ENCODE measurements around the gene HMSD. TPM values are rescaled to one million over a fixed set of nuclear protein-coding genes. Genes with fewer than 3 reads are reported as not detected.

The HMSD gene
- total RNA-seq, 1 experiment from 2014 or later: 3.0 TPM

- TF ChIP-seq, protein P1, sequence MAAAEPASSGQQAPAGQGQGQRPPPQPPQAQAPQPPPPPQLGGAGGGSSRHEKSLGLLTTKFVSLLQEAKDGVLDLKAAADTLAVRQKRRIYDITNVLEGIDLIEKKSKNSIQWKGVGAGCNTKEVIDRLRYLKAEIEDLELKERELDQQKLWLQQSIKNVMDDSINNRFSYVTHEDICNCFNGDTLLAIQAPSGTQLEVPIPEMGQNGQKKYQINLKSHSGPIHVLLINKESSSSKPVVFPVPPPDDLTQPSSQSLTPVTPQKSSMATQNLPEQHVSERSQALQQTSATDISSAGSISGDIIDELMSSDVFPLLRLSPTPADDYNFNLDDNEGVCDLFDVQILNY (CRISPR knock-in tag; IDR thresholded peaks at IDR 0.05): no peak
- TF ChIP-seq, protein P2, sequence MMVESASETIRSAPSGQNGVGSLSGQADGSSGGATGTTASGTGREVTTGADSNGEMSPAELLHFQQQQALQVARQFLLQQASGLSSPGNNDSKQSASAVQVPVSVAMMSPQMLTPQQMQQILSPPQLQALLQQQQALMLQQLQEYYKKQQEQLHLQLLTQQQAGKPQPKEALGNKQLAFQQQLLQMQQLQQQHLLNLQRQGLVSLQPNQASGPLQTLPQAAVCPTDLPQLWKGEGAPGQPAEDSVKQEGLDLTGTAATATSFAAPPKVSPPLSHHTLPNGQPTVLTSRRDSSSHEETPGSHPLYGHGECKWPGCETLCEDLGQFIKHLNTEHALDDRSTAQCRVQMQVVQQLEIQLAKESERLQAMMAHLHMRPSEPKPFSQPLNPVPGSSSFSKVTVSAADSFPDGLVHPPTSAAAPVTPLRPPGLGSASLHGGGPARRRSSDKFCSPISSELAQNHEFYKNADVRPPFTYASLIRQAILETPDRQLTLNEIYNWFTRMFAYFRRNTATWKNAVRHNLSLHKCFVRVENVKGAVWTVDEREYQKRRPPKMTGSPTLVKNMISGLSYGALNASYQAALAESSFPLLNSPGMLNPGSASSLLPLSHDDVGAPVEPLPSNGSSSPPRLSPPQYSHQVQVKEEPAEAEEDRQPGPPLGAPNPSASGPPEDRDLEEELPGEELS (CRISPR knock-in tag; IDR thresholded peaks at IDR 0.05): no peak
Observed at GRCh38 chr18:63917817-63918216, 31.3 kb upstream of the HMSD start (continued).

DNA sequence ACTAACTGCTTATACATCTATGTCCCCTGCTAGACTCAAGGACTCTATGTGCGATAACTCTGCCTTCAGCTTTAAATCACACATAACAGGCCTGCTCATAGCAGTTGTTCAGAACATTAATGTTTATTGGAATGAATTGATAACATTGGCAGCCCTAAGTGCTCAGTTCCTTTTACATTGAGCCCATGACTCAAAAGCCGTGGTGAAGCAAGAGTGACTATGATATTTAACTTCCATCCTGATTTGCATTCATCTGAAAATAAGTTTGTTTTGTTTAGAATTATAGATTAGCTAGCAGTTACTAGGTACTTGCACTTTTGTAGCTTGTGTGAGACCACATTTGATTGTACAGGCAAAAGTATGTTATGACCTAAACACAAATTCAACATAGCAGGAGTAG lies 27.1 kb upstream of the HMSD start:
- ChIA-PET POLR2A (no interaction called here), CTCF (no interaction called here)
- DNase-seq (ENCODE audit: low spot score) (no peak), ATAC-seq (no peak)
- H3K27ac Mint-ChIP-seq: no peak overlapping the region
- H3K27me3 Mint-ChIP-seq (ENCODE audit: low read depth): no peaks in the 10 kb centered on the region
- H3K4me1 Mint-ChIP-seq: no peaks in the 10 kb centered on the region
- no peak overlapping the region for H3K4me3 Mint-ChIP-seq
- no peaks in the 10 kb centered on the region for H3K36me3 Mint-ChIP-seq
- no peaks in the 10 kb centered on the region for H3K9me3 Mint-ChIP-seq
- TF ChIP-seq GABPB1 (CRISPR knock-in tag; IDR thresholded peaks at IDR 0.05) (no peak), ZNF138 (CRISPR knock-in tag; conservative IDR thresholded peaks at IDR 0.05) (no peak), E2F4 (CRISPR knock-in tag; IDR thresholded peaks at IDR 0.05; ENCODE audit: borderline replicate concordance, low read depth) (no peak), SMAD3 (CRISPR knock-in tag; IDR thresholded peaks at IDR 0.05; ENCODE audit: borderline replicate concordance) (no peak), IRF1 (CRISPR knock-in tag; IDR thresholded peaks at IDR 0.05) (no peak), AFF4 (CRISPR knock-in tag; IDR thresholded peaks at IDR 0.05; ENCODE audit: borderline replicate concordance) (no peak), KAT7 (CRISPR knock-in tag; IDR thresholded peaks at IDR 0.05; ENCODE audit: borderline replicate concordance) (no peak), NFATC4 (CRISPR knock-in tag; IDR thresholded peaks at IDR 0.05) (no peak), NFE2L1 (CRISPR knock-in tag; IDR thresholded peaks at IDR 0.05) (no peak), SMAD4 (CRISPR knock-in tag; IDR thresholded peaks at IDR 0.05) (no peak), RELA (CRISPR knock-in tag; IDR thresholded peaks at IDR 0.05; ENCODE audit: borderline replicate concordance) (no peak), CTCF (IDR thresholded peaks at IDR 0.05) (no peak)
- TF ChIP-seq, protein P3, sequence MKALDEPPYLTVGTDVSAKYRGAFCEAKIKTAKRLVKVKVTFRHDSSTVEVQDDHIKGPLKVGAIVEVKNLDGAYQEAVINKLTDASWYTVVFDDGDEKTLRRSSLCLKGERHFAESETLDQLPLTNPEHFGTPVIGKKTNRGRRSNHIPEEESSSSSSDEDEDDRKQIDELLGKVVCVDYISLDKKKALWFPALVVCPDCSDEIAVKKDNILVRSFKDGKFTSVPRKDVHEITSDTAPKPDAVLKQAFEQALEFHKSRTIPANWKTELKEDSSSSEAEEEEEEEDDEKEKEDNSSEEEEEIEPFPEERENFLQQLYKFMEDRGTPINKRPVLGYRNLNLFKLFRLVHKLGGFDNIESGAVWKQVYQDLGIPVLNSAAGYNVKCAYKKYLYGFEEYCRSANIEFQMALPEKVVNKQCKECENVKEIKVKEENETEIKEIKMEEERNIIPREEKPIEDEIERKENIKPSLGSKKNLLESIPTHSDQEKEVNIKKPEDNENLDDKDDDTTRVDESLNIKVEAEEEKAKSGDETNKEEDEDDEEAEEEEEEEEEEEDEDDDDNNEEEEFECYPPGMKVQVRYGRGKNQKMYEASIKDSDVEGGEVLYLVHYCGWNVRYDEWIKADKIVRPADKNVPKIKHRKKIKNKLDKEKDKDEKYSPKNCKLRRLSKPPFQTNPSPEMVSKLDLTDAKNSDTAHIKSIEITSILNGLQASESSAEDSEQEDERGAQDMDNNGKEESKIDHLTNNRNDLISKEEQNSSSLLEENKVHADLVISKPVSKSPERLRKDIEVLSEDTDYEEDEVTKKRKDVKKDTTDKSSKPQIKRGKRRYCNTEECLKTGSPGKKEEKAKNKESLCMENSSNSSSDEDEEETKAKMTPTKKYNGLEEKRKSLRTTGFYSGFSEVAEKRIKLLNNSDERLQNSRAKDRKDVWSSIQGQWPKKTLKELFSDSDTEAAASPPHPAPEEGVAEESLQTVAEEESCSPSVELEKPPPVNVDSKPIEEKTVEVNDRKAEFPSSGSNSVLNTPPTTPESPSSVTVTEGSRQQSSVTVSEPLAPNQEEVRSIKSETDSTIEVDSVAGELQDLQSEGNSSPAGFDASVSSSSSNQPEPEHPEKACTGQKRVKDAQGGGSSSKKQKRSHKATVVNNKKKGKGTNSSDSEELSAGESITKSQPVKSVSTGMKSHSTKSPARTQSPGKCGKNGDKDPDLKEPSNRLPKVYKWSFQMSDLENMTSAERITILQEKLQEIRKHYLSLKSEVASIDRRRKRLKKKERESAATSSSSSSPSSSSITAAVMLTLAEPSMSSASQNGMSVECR (CRISPR knock-in tag; IDR thresholded peaks at IDR 0.05; ENCODE audit: borderline replicate concordance): no peak
- TF ChIP-seq, protein P4, sequence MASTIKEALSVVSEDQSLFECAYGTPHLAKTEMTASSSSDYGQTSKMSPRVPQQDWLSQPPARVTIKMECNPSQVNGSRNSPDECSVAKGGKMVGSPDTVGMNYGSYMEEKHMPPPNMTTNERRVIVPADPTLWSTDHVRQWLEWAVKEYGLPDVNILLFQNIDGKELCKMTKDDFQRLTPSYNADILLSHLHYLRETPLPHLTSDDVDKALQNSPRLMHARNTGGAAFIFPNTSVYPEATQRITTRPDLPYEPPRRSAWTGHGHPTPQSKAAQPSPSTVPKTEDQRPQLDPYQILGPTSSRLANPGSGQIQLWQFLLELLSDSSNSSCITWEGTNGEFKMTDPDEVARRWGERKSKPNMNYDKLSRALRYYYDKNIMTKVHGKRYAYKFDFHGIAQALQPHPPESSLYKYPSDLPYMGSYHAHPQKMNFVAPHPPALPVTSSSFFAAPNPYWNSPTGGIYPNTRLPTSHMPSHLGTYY (CRISPR knock-in tag; IDR thresholded peaks at IDR 0.05): no peak
- TF ChIP-seq, protein P5, sequence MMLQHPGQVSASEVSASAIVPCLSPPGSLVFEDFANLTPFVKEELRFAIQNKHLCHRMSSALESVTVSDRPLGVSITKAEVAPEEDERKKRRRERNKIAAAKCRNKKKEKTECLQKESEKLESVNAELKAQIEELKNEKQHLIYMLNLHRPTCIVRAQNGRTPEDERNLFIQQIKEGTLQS (CRISPR knock-in tag; conservative IDR thresholded peaks at IDR 0.05): no peak
